Transverse colon (tissue), 4 donors: Measurements from ENCODE around the gene CDK18. TPM values are rescaled to one million over a fixed set of nuclear protein-coding genes. Genes with fewer than 3 reads are reported as not detected.

ENCODE experiments used
- DNase-seq: peaks from one replicate; pipeline ENCODE4 v3.0.0-alpha.2; 2019
- H3K27ac ChIP-seq, 4 donors: fragments of 200-600 bp; sonication (generic); 2 replicates each; pipeline ENCODE4 v1.5.1; 2016 to 2018; ENCODE audit warnings: inconsistent platforms in 4 of 4
- H3K27me3 ChIP-seq: fragments of 200-600 bp; sonication (generic); 2 replicates; pipeline ENCODE4 v1.5.1; 2017; ENCODE audit warnings: inconsistent platforms
- H3K36me3 ChIP-seq, 4 donors: fragments of 200-600 bp; sonication (generic); 2 replicates each; pipeline ENCODE4 v1.5.1; 2017 to 2019; ENCODE audit warnings: inconsistent platforms in 4 of 4
- H3K4me1 ChIP-seq, 4 donors: fragments of 200-600 bp; sonication (generic); 2 replicates each; pipeline ENCODE4 v1.5.1; 2017 to 2020; ENCODE audit warnings: inconsistent platforms in 4 of 4
- H3K4me3 ChIP-seq, 4 donors: fragments of 200-600 bp; sonication (generic); 1 replicate in 1 of 4; 2 replicates in 3 of 4; pipeline versions ENCODE4 v1.5.1 to v1.6.1; 2017 to 2019; ENCODE audit warnings: inconsistent platforms in 4 of 4
- H3K9me3 ChIP-seq, 2 donors: fragments of 200-600 bp; sonication (generic); 2 replicates each; pipeline ENCODE4 v1.5.1; 2017 to 2019; ENCODE audit warnings: inconsistent platforms in 2 of 2
- CTCF ChIP-seq, 5 experiments: fragments of 200-600 bp in 3 of 5; fragments of 450-650 bp in 2 of 5; sonication (generic) in 3 of 5; IDR thresholded peaks; 1 replicate in 2 of 5; 2 replicates in 3 of 5; pipeline ENCODE4 v1.5.1; 2016 to 2017; ENCODE audit warnings: antibody characterized with exemption in 5 of 5, inconsistent platforms in 3 of 5, mild to moderate bottlenecking in 2 of 5, moderate library complexity in 1 of 5
- EP300 ChIP-seq: sonication (generic); formaldehyde crosslinking; IDR thresholded peaks from one replicate; pipeline ENCODE4 v1.6.1; 2017; ENCODE audit warnings: antibody characterized with exemption, low read depth
- POLR2A ChIP-seq: fragments of 450-650 bp; IDR thresholded peaks from one replicate; pipeline ENCODE4 v1.6.1; 2016; ENCODE audit warnings: antibody characterized with exemption, mild to moderate bottlenecking, moderate library complexity
- POLR2AphosphoS5 ChIP-seq, 3 donors: sonication (generic); formaldehyde crosslinking; IDR thresholded peaks; one replicate each; pipeline ENCODE4 v1.6.1; 2016; ENCODE audit warnings: antibody characterized with exemption in 3 of 3
- WGBS, 2 donors: methylation state at CpG; one replicate each; pipeline ENCODE4 v1.1.5; 2018; ENCODE audit warnings: low coverage in 1 of 2; 5-methylcytosine and 5-hydroxymethylcytosine counted together
- in situ Hi-C, 4 donors: fragments of 200-750 bp; cut with MboI; loops; one replicate each; pipeline versions ENCODE4 v1.15.0 to v1.15.1; 2017; ENCODE audit warnings: low sequenced_read_pairs in 3 of 4, low pct_ligation_motif_present in 1 of 4, low pct_unique_long_range_greater_than_20kb in 1 of 4
- intact Hi-C: fragments of 100-400 bp; cut with DNase I; formaldehyde crosslinking; loops from one replicate; pipeline ENCODE4 v1.15.1; 2023; ENCODE audit warnings: low total_unique reads
- total RNA-seq, 4 donors: library from RNA; depleted of rRNA; stranded (reverse); fragments of >200 nt; gene quantifications; one replicate each; pipeline ENCODE4 v1.1.0, GENCODE V29; 2016

The CDK18 gene
- total RNA-seq, 4 donors from 2014 or later = 28.8 to 112 (median 33.5) TPM

- Histone ChIP-seq H3K4me1 (peaks cover 11 to 29% (median 18%) of the 10 kb centered on the region in 4 donors), H3K27me3 (no peaks in the 10 kb centered on the region), H3K36me3 (no peaks in the 10 kb centered on the region), H3K27ac (no peak overlapping the region), H3K4me3 (no peak overlapping the region), H3K9me3 (no peaks in the 10 kb centered on the region)
- in situ Hi-C loops = no loop called here
- intact Hi-C loops = no loop called here
- DNase-seq = no peak
- 56% methylated on average over 7 of the region's 7 CpGs; no CpG with 5 or more reads in 1 of the 2 donors for WGBS, 2 donors
- no peak for TF ChIP-seq POLR2A
Measured at GRCh38 chr1:205497351-205497750, 7.1 kb upstream of the CDK18 start.

- Histone ChIP-seq H3K36me3 (no peaks in the 10 kb centered on the region), H3K4me1 (peaks cover 4 to 20% (median 12%) of the 10 kb centered on the region in 4 donors), H3K4me3 (no peak overlapping the region), H3K27me3 (no peaks in the 10 kb centered on the region), H3K27ac (no peak overlapping the region), H3K9me3 (no peaks in the 10 kb centered on the region)
- WGBS, 2 donors = 62% methylated on average over 3 of the region's 3 CpGs; no CpG with 5 or more reads in 1 of the 2 donors
- no peak for TF ChIP-seq POLR2A
- TF ChIP-seq EP300 = no peak
- TF ChIP-seq CTCF (IDR thresholded peaks at IDR 0.05) = no peak
- no peak for DNase-seq
- in situ Hi-C loops = no loop called here
- intact Hi-C loops = no loop called here
Measured at GRCh38 chr1:205499789-205500188, 4.7 kb upstream of the CDK18 start.

DNA sequence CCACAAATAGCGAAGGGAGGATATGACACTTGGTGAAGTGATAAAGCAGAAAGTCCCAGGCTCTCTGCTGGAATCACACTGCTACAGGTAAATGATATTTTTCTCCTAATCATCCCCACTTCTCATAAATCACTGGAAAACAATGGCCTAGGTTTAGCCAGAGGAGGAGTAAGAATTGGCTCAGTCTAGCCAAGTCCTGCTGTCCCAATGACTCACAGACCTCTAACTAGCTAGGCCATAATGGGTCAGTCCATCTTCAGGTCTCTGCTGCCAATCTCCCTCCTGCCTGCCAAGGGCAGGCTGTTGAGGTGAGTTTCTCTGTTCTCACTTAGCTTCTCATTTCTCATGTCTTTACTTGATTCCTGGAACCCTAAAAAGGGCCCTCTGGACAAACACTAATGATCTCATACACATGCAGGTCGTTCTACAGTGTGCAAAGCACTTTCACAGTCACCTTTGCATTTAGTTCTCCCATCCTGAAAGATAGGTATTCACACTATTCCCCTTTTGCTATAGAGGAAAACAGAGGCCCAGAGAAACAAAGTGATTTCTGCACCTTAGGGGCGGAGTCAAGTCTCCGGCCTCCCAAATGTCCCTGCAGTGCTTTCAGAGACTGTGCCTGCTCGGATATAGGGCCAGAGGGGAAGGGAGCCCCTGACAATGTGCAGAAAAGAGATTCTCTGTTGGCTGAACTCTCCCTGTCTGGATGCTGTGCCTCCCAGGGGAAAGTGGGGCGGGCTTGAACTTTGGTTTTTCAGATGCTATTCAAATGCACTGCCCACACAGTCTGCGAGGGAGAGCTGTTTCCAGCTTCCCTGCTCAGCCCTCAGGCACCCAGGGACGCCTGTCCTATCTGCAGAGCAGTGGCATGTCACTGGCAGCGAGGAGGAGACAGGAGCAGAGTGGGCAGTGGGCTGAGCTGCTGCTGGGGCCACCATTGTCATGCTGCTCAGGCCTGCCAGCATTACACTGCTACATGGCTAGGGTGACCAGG is 3.9 kb upstream of the CDK18 start:
- peaks cover 5 to 19% (median 15%) of the 10 kb centered on the region in 4 donors for H3K4me1 ChIP-seq
- no peak for DNase-seq
- no peak overlapping the region for H3K27ac ChIP-seq
- intact Hi-C loops (no loop called here), in situ Hi-C loops (no loop called here)
- H3K36me3 ChIP-seq = no peaks in the 10 kb centered on the region
- no peaks in the 10 kb centered on the region for H3K9me3 ChIP-seq
- TF ChIP-seq EP300 (no peak), CTCF (IDR thresholded peaks at IDR 0.05) (no peak), POLR2A (no peak), POLR2AphosphoS5 (IDR thresholded peaks at IDR 0.05) (no peak)
- 63 to 74% methylated on average over 5 to 9 of the region's 9 CpGs for WGBS, 2 donors
- no peaks in the 10 kb centered on the region for H3K27me3 ChIP-seq
- H3K4me3 ChIP-seq = no peak overlapping the region

GRCh38 chr1:205502111-205502810 is 2.2 kb upstream of the CDK18 start:
- no peak overlapping the region for H3K4me3 ChIP-seq
- intact Hi-C loops = no loop called here
- WGBS, 2 donors = 89 to 94% methylated on average over 2 to 3 of the region's 3 CpGs
- H3K36me3 ChIP-seq = no peaks in the 10 kb centered on the region
- in situ Hi-C loops = no loop called here
- TF ChIP-seq POLR2AphosphoS5 (IDR thresholded peaks at IDR 0.05) (no peak), EP300 (no peak), CTCF (IDR thresholded peaks at IDR 0.05) (no peak), POLR2A (no peak)
- H3K4me1 ChIP-seq = peaks cover 10 to 26% (median 18%) of the 10 kb centered on the region in 4 donors
- no peak for DNase-seq
- H3K9me3 ChIP-seq = no peaks in the 10 kb centered on the region
- no peaks in the 10 kb centered on the region for H3K27me3 ChIP-seq
- no peak overlapping the region for H3K27ac ChIP-seq
